Activated naive CD4-positive, alpha-beta T cell treated with anti-CD3 and anti-CD28 coated beads, Interleukin-2, amount 10 ng/mL, durations not matched to agents 7 days and 5 days (primary cell): ENCODE results near the gene ATP1B3.
"Not testable (repeated sequence)": the region's sequence is repeated elsewhere in the genome, so short reads cannot be mapped to it uniquely, and the experiment has no call there.

ENCODE experiments used
- CTCF ChIA-PET: fragments of 350-600 bp; sonication (Branson Sonifier 250); formaldehyde crosslinking; loops from one replicate; lab custom pipeline; 2021; ENCODE audit warnings: antibody characterized with exemption; lab: Charles Lee
- DNase-seq: peaks from one replicate; pipeline ENCODE4 v3.0.0-alpha.2; 2020
- H3K27ac Mint-ChIP-seq: one replicate; pipeline ENCODE4 v1.8.0; 2021; ENCODE audit warnings: mild to moderate bottlenecking, moderate library complexity, mixed read lengths
- H3K27me3 Mint-ChIP-seq: one replicate; pipeline ENCODE4 v1.8.0; 2021; ENCODE audit warnings: mild to moderate bottlenecking, mixed read lengths
- H3K36me3 Mint-ChIP-seq: one replicate; pipeline ENCODE4 v1.8.0; 2021; ENCODE audit warnings: mixed read lengths
- H3K4me1 Mint-ChIP-seq: one replicate; pipeline ENCODE4 v1.8.0; 2021; ENCODE audit warnings: mixed read lengths
- H3K4me3 Mint-ChIP-seq: one replicate; pipeline ENCODE4 v1.8.0; 2021; ENCODE audit warnings: mild to moderate bottlenecking, moderate library complexity, mixed read lengths
- H3K9me3 Mint-ChIP-seq: one replicate; pipeline ENCODE4 v1.8.0; 2021; ENCODE audit warnings: mixed read lengths

Gene ATP1B3

DNA sequence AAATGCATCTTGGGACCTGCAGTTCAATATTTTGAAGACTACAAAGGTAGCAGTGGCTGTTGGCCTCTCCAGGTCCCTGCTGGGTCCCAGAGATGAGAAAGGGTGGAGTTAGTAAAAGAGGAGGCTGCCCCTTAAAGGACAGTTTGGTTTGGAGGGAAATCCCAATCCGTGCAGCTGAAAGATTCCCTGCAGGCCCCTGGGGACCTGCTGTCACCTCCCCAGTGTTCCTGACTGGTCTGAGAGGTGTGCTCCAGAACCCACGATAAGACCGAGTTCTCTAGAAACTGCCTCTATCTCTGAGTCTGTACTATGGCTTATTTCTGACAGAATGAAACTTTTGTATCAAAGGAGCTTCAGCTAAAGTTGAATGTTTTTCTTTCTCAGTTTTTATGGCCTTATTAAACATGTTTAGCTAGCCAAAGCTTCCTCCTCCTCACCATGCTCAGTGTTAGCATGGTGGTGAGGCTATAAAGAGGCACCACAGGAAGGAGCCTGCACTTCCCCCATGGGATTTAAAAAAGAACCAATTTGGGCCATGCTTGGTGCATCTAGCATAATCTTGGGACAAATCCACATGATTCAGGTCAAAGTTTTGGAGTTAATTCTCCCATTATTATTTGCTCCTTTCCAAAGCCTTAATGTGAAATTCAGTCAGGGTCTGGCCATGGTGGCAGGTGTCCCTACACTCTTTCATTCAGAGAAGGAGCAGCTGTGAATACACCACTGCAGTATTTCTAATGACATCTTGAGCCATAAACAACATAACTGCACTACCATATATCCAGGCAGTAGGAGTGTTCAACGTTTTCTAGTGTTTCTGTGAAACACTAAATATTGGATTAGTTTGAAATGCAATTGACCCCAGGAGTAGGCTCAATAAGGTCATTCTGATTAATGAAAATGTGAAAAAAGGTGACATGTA is 74.4 kb downstream of the ATP1B3 start:
- no peaks in the 10 kb centered on the region for H3K9me3 Mint-ChIP-seq
- H3K36me3 Mint-ChIP-seq, result peaks cover 2% of the 10 kb centered on the region
- DNase-seq, result no peak
- peaks cover 4% of the 10 kb centered on the region for H3K4me1 Mint-ChIP-seq
- no peak overlapping the region for H3K4me3 Mint-ChIP-seq
- no peak overlapping the region for H3K27ac Mint-ChIP-seq
- no peaks in the 10 kb centered on the region for H3K27me3 Mint-ChIP-seq
- CTCF ChIA-PET, result interaction anchor here (1.0 kb wide), 1 partner anchor 11 kb away, joined by 4 read pairs; no protein-coding TSS in a partner anchor

DNA sequence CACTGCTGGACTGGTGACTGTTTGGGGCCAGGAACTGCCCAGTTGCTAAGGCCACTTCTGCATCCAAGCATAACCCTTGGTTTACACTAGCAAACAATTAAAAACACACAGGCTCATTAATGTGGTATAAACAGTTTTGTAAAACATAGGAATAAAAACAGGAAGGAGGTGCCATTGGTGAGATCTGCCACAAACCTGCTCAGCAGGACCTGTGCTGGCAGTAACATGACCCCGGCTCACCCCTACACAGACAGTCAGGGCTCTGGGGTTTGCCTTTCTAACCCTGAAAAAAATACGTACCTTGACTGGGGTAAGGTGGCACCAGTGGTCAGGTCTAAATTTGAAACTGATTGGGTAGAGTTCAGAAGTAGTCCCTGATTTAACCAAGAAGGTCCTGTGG is 76.2 kb downstream of the ATP1B3 start:
- Mint-ChIP-seq H3K9me3 (no peaks in the 10 kb centered on the region), H3K36me3 (peaks cover 2% of the 10 kb centered on the region), H3K4me1 (peaks cover 4% of the 10 kb centered on the region), H3K27me3 (no peaks in the 10 kb centered on the region), H3K27ac (no peak overlapping the region), H3K4me3 (no peak overlapping the region)
- CTCF ChIA-PET, result no interaction called here
- no peak for DNase-seq

DNA sequence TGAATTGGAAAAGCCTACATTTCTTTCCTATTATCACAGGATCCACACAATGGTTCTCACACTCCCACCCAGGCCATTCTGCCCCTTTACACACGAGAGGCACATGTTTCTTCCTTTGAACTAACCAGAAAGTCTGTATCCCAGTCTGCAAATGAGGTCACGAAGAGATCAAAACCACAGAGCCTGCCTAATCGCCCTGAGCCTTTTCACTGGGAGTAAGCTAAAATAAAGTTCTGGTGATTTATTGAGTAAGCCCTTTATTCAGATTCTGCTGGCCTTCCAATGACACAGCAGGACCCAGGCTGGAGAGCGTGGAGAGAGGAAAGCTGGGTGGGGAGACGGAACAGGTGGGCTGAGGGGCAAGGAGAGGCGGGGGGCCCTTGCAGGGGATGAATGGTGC is 78.7 kb downstream of the ATP1B3 start:
- Mint-ChIP-seq H3K9me3 (no peaks in the 10 kb centered on the region), H3K27me3 (no peaks in the 10 kb centered on the region), H3K4me3 (no peak overlapping the region), H3K4me1 (peaks cover 4% of the 10 kb centered on the region), H3K36me3 (peaks cover 4% of the 10 kb centered on the region), H3K27ac (no peak overlapping the region)
- CTCF ChIA-PET, result interaction anchor here (2.0 kb wide), 1 partner anchor 7 kb away, joined by 5 read pairs; no protein-coding TSS in a partner anchor
- no peak for DNase-seq

DNA sequence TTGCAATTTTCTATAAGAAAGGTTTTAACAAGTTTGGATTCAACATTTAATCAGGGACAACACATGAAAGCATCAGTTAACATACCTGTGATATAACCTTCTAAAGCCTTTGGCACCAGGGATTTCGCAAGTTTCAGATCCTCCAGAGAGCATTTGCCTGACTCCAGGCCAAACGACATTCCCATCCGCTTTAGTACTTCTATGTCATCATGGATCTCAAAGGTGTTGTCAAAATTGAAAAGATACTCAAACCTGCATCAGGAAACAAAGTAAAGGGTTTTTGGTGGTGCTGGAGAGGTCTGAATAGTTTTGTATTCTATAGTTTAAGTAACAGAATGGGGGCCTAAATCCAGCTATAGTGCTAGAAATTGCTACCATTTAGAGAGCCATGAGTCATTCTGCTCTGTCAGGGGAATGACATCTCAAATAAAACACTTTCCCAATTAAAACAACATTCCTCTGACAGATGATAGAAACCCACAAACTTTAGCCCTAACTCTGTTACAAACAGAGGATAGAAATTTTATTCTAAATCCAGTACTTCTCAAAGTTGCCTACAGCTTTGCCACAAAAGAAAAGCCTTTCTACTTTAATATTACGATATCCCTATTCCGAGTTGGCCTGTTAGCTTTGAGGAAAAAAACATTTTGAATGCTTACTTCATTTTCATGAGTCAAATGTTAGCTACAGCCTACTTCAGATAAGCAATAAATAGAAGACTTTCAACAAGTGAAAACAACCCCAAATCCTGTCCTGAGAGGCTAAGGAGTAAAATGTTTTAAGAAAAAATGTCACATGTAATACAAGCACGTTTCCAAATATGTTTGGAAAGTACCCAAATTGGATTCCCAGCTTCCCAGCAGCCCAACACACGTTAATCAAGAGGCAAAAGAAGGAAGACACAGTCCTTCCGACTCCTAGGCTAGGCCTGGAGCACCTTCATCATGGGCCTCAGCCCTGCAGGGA is 83.4 kb downstream of the ATP1B3 start:
- no peak overlapping the region for H3K27ac Mint-ChIP-seq
- no peak overlapping the region for H3K4me3 Mint-ChIP-seq
- no peak for DNase-seq
- no peaks in the 10 kb centered on the region for H3K27me3 Mint-ChIP-seq
- H3K36me3 Mint-ChIP-seq, result peaks cover 3% of the 10 kb centered on the region
- H3K9me3 Mint-ChIP-seq, result no peaks in the 10 kb centered on the region
- peaks cover 4% of the 10 kb centered on the region for H3K4me1 Mint-ChIP-seq
- CTCF ChIA-PET, result interaction anchor here (0.8 to 1.0 kb wide), 2 partner anchors 91 to 322 kb away, joined by 3 read pairs; no protein-coding TSS in a partner anchor

DNA sequence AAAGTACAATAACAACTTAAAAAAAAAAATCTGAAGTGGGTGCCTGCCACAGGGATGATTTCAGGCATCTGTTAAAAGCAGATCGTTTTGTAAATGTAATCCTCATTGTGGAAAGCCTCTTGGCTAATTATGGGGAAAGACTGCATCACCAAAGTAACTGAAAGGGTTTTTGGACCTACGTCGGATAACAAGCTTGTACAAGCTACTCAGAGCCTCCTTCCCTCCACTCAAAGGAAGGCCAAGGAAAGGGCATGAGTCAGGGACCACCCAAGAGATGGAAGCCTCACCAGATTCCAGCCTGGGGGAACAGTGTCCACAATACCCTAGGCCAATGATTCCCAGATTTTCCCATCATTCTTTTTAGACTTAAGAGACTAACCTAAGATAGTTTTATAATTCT is 84.3 kb downstream of the ATP1B3 start:
- CTCF ChIA-PET, result interaction anchor here (1.0 kb wide), 1 partner anchor 321 kb away, joined by 3 read pairs; no protein-coding TSS in a partner anchor
- peaks cover 3% of the 10 kb centered on the region for H3K36me3 Mint-ChIP-seq
- no peak for DNase-seq
- no peaks in the 10 kb centered on the region for H3K27me3 Mint-ChIP-seq
- H3K4me1 Mint-ChIP-seq, result no peaks in the 10 kb centered on the region
- no peak overlapping the region for H3K27ac Mint-ChIP-seq
- H3K9me3 Mint-ChIP-seq, result no peaks in the 10 kb centered on the region
- H3K4me3 Mint-ChIP-seq, result no peak overlapping the region

DNA sequence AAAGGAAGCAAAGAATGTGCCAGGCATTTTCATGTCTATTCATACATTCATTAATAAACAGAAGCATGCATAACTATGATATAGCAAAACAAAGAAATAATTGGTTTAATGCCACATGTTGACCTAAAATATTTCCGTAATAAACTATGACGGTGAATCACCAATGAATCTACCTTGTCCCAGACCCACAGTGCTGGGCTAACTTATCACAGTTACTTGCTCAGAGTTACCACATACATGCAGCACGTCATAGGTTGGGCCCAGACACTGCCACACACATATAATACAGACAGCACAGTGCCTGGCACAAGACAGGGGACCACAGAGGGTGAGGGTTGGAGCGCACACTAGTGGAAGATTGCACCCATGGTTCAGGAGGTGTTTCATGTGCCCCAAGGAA is 86.9 kb downstream of the ATP1B3 start:
- Mint-ChIP-seq H3K36me3 (peaks cover 3% of the 10 kb centered on the region), H3K4me1 (peaks cover 2% of the 10 kb centered on the region), H3K9me3 (no peaks in the 10 kb centered on the region), H3K4me3 (no peak overlapping the region), H3K27ac (no peak overlapping the region), H3K27me3 (no peaks in the 10 kb centered on the region)
- CTCF ChIA-PET, result interaction anchor here (0.6 to 2.3 kb wide), 4 partner anchors 9 to 317 kb away, joined by 3 to 6 read pairs (median 6); no protein-coding TSS in a partner anchor
- DNase-seq, result no peak

DNA sequence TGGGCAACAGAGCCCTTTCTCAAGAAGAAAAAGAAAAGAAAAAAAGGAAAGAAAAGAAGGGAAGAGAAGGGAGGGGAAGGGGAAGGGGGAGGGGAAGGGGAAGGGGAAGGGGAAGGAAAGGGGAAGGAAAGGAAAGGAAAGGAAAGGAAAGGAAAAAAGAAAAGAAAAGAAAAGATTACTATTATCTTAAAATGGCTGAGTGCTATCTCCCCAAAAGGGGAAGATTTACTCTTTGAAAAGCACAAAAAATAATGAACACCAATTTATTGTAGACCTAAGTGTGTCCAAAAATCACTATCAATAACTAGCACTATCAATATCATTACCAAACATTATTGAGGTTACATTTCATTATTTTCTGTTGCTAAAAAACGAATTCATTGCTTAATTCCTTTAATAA is 89.0 kb downstream of the ATP1B3 start:
- H3K27ac Mint-ChIP-seq, result no peak overlapping the region
- H3K36me3 Mint-ChIP-seq, result no peaks in the 10 kb centered on the region
- CTCF ChIA-PET, result interaction anchor here (0.6 kb wide), 1 partner anchor 170 kb away, joined by 3 read pairs; no protein-coding TSS in a partner anchor
- no peak for DNase-seq
- H3K4me3 Mint-ChIP-seq, result no peak overlapping the region
- no peaks in the 10 kb centered on the region for H3K9me3 Mint-ChIP-seq
- H3K4me1 Mint-ChIP-seq, result peaks cover 2% of the 10 kb centered on the region
- H3K27me3 Mint-ChIP-seq, result no peaks in the 10 kb centered on the region

DNA sequence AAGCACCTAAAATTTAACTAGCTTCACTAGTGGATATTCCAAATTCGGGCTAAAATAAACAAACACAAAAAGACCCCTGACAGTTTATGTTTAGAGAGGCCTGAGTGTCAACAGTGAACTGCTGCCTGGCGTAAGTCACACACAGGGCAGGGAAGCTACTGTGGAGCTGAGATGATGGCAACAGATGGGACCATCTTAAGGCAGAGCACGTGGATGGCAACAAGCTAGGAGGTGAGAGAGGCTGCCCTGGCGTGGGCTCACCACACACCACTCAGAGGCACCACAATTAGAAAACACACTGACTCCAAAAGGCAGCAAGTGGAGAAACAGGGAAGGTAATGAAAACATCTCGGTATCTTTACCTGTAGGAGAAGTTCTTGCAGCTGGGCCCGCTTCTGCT is 93.3 kb downstream of the ATP1B3 start:
- no peak for DNase-seq
- Mint-ChIP-seq H3K4me3 (no peak overlapping the region), H3K9me3 (no peaks in the 10 kb centered on the region), H3K27ac (no peak overlapping the region), H3K4me1 (peaks cover 2% of the 10 kb centered on the region), H3K36me3 (no peaks in the 10 kb centered on the region), H3K27me3 (no peaks in the 10 kb centered on the region)
- CTCF ChIA-PET, result no interaction called here

DNA sequence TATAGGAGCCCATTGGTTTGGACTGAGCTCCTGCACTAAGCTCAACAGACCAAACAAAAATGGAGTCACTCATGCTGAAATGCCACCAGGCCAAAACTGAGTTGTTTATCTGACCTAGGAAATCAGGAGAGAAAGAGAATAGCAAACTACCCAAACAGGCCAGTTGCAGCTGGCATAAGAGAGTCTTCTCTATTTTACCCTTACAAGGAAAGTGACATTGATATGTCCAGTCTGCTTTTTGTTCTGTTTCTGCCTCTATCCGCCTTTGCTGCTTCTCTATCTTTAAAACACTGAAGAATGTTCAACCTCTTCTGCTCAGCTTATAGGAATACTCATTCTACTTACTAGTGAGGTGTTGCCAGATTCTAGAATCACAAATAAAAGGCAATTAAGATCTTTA is 95.1 kb downstream of the ATP1B3 start:
- H3K27me3 Mint-ChIP-seq, result no peaks in the 10 kb centered on the region
- H3K4me3 Mint-ChIP-seq, result no peak overlapping the region
- H3K4me1 Mint-ChIP-seq, result peaks cover 2% of the 10 kb centered on the region
- peaks cover 4% of the 10 kb centered on the region for H3K36me3 Mint-ChIP-seq
- CTCF ChIA-PET, result interaction anchor here (0.6 kb wide), 1 partner anchor 999 kb away, joined by 4 read pairs; no protein-coding TSS in a partner anchor
- H3K27ac Mint-ChIP-seq, result no peak overlapping the region
- H3K9me3 Mint-ChIP-seq, result no peaks in the 10 kb centered on the region
- DNase-seq, result no peak

DNA sequence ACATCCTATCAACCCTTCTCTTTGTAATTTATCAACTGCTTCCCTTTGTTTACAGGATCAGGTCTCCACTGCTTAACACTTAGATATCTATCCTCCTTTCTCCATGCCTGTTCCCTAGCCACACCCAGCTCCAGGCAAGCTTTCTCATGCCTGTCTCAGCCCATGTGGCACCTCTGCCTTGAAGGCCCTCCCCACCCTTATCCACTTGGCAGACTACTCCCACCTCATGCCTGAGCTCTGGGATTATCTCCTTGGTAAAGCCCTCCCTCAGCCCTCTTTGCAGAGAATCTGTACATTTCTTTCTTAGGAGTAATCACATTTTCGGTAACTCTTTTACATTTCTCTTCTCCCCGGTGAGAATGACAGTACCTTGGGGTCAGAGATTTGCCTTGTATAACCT is 96.0 kb downstream of the ATP1B3 start:
- no peak for DNase-seq

DNA sequence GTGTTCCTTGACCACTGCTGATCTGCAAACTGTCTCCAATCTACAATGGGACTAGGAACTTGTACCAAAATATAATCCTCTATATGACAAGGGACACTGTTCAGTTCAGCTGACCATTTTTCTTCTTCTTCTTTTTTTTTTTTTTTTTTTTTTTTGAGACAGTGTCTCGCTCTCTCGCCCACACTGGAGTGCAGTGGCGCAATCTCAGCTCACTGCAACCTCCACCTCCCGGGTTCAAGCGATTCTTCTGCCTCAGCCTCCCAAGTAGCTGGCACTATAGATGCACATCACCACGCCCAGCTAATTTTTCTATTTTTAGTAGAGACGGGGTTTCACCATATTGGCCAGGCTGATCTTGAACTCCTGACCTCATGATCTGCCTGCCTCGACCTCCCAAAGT is 98.3 kb downstream of the ATP1B3 start:
- H3K4me3 Mint-ChIP-seq, H3K36me3 Mint-ChIP-seq, H3K27ac Mint-ChIP-seq, DNase-seq, CTCF ChIA-PET, H3K27me3 Mint-ChIP-seq, H3K4me1 Mint-ChIP-seq, H3K9me3 Mint-ChIP-seq: not testable (repeated sequence)

More for the DNA sequence above, 96.0 kb downstream of the ATP1B3 start:
- Mint-ChIP-seq H3K27ac (no peak overlapping the region), H3K27me3 (no peaks in the 10 kb centered on the region), H3K9me3 (no peaks in the 10 kb centered on the region), H3K4me3 (no peak overlapping the region), H3K4me1 (peaks cover 2% of the 10 kb centered on the region), H3K36me3 (peaks cover 4% of the 10 kb centered on the region)
- CTCF ChIA-PET, result interaction anchor here (0.5 to 0.9 kb wide), 2 partner anchors 23 to 307 kb away, joined by 3 read pairs; no protein-coding TSS in a partner anchor
